SK-N-SH (cell line): ENCODE measurements around the gene HAPLN2.

Source experiments
- GATA2 ChIP-seq: sonication (generic); formaldehyde crosslinking; IDR thresholded peaks from 2 replicates; pipeline ENCODE4 v1.5.0; 2020; ENCODE audit warnings: mild to moderate bottlenecking, missing genetic modification reagents
- RFX5 ChIP-seq: IDR thresholded peaks from 2 replicates; pipeline ENCODE4 v1.6.1; 2012; ENCODE audit warnings: mild to moderate bottlenecking, improper control_type of control experiment, low read length
- TAF1 ChIP-seq: IDR thresholded peaks from 2 replicates; pipeline ENCODE4 v1.6.1; 2012; ENCODE audit warnings: low read depth, mild to moderate bottlenecking, low read length, moderate library complexity, borderline replicate concordance
- YY1 ChIP-seq: IDR thresholded peaks from 2 replicates; pipeline ENCODE4 v1.4.0; 2012; ENCODE audit warnings: low read depth, mild to moderate bottlenecking
- TF ChIP-seq, protein P1 (sequence below): fragments of 200-600 bp; sonication (generic); IDR thresholded peaks from 2 replicates; pipeline ENCODE4 v1.6.1; 2017; ENCODE audit warnings: antibody characterized with exemption, mild to moderate bottlenecking, moderate library complexity
- TF ChIP-seq, protein P2 (sequence below): fragments of 150-350 bp; IDR thresholded peaks from 2 replicates; pipeline ENCODE4 v1.6.1; 2017; ENCODE audit warnings: antibody characterized with exemption, low read length, low read depth, borderline replicate concordance

DNA sequence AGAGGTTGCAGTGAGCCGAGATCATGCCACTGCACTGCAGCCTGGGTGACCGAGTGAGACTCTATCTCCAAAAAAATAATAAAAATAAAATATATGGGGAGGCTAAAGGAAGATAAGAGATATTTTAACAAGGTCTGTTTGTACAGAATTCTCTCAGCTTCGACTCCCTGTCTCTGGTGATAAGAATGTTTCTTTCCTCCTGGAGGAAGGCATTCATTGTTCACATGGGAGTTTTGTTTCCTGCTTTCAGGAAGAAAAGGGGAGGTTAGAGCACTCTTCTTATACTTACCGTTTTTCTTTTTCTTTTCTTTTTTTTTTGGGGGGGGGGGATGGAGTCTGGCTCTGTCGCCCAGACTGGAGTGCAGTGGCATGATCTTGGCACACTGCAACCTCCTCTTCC is 29.7 kb upstream of the HAPLN2 start:
- TF ChIP-seq, protein P1, sequence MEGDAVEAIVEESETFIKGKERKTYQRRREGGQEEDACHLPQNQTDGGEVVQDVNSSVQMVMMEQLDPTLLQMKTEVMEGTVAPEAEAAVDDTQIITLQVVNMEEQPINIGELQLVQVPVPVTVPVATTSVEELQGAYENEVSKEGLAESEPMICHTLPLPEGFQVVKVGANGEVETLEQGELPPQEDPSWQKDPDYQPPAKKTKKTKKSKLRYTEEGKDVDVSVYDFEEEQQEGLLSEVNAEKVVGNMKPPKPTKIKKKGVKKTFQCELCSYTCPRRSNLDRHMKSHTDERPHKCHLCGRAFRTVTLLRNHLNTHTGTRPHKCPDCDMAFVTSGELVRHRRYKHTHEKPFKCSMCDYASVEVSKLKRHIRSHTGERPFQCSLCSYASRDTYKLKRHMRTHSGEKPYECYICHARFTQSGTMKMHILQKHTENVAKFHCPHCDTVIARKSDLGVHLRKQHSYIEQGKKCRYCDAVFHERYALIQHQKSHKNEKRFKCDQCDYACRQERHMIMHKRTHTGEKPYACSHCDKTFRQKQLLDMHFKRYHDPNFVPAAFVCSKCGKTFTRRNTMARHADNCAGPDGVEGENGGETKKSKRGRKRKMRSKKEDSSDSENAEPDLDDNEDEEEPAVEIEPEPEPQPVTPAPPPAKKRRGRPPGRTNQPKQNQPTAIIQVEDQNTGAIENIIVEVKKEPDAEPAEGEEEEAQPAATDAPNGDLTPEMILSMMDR: no peak
- TF ChIP-seq YY1 (no peak), TAF1 (no peak), GATA2 (CRISPR knock-in tag) (no peak), RFX5 (no peak)
- TF ChIP-seq, protein P2, sequence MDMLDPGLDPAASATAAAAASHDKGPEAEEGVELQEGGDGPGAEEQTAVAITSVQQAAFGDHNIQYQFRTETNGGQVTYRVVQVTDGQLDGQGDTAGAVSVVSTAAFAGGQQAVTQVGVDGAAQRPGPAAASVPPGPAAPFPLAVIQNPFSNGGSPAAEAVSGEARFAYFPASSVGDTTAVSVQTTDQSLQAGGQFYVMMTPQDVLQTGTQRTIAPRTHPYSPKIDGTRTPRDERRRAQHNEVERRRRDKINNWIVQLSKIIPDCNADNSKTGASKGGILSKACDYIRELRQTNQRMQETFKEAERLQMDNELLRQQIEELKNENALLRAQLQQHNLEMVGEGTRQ: no peak
